ENCODE measurements around the gene RPS21.

The RPS21 gene

DNA sequence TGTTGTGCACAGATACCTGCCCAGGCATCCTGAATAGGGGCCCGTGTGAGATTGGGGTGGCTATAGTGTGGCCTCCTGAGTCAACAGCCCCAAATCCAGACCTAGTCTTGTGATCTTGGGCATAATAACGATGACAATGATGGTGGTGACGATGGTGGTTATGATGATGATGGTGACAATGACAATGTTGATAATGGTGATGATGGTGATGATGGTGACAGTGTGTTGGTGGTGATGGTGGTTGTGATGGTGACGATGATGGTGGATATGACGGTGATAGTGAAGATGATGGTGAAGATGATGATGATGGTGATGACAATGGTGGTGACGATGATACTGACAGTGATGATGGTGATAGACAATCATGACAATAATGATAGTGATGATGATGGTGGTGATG is 5.1 kb upstream of the RPS21 start:
- no peak for DNase-seq

DNA sequence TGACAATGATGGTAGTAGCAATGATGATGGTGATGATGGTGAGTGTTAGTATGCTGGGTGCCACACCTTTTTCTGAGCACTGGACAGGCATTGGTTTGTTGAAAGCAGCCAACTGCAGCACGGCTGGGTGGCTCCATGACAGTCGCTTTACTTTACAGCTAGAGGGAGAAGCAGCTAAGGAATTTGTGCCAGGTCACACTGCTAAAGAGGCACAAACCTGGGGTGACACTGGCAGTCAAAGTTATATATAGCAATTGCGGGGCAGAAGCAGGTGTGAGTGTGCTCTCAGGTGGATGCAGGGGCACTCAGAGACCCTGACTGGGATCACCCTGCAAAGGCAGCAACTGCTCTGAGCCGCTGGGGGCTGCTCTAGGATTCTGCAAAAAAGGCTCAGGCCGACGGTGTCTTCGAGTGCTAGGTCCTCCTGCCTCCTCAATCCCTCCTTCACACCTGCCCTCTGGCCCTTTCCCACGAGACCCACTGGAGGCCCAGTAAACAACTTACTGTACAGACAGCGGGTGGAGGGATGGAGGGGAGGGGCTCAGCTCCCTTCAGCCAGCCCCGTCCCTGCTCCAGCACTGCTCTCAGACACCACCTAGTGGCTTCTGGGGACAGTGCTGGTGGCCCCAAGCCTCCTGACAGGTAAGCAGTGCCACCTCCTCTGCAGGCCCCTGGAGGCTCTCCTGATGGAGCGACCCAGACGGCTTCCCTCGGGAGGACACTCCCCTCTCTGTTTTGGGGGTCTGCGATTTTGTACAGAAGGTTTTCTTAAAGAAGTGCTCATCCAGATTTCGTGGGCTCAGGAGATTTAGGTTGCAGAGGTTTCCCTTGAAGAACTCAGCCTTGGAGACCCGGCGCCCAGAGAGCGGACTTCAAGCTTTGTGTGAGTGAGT is 4.4 kb upstream of the RPS21 start:
- DNase-seq, result peak; percentile 86

DNA sequence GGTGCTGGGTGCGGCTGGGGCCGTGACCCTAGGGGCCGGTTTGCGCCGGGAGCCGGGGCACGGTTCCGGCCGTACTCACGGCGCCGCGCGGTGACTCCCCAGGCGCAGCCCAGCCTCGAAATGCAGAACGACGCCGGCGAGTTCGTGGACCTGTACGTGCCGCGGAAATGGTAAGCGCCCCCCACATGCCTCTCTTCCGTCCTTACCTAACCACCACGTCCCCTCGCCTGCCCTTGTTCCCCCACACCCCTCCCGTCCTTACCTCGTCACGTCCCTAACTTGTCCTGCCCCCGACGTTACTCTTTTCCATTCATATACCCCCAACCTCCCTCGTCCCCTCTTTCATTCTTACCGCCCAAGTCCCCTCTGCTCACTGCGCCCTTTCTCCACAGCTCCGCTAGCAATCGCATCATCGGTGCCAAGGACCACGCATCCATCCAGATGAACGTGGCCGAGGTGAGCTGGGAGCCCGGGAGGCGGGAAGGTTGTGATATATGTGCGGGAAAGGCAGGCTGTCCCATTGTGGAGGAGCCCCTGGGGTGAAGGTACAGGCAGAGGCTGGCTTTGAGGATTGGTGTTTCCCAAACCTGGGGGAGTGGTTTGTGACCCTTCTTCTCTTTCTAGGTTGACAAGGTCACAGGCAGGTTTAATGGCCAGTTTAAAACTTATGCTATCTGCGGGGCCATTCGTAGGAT is 463 bp downstream of the RPS21 start:
- peak; percentile 20 for DNase-seq

DNA sequence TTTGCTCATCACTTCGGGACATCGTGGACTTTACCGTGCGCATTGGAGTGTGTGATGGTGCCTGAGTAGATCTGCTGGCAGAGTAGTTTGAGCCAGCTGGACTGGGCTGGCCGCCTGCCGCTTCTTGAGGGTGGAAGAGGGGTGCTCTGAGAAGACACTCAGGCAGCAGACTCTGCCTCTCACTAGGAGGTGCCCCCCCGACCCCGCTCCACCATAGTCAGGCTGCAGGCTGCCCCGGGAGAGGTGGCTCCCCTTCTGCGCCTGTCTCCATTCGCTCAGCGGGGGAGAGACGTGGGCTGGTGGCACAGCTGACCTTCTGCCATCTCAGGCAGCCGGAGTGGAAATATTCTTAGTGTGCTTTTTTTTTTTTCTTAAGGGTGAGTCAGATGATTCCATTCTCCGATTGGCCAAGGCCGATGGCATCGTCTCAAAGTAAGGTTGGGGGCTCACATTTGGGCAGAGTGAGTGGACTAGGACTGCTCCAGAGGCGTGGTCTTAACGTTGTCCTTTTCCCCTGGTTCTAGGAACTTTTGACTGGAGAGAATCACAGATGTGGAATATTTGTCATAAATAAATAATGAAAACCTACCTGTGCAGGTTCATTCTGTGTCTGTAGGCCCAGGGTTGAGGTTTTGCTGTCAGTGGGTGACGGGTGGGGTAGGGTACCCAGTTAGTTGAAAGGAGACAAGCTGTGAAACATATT is 1.2 kb downstream of the RPS21 start:
- no peak for DNase-seq

DNA sequence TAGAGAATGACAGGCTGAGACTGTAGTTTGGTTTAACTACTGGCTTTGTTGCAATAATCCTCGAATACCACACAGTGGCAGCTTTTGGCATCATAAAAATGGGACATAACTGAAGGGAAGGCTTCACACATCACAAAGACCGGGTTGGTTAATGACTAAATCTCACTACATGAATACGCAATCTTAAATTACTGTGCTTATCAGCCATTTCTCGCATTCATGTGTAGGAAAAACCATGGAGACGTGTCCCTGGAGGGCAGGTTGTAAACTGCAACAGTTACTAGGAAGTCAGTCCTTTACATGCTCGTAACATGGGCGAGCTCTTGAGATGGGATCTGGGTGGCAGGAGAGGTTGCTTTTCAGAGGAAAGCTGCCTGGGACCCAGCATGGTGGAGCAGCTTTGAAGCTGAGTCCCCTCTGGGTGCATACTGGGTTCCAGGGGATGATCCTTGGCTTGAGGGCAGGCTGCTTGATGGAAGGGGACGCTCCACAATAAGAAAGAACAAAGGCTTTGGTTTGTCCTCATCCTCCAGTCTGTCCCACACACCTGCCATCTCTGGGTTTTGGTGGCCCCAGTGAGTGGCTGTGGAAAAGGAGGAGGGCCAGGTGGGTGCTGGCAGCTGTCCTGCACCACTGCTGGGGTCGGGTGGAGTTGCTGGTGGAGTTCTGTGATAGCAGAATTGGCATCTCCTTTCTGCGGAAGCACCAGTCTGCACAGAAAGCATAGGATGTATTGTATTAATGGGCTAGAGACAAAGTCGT is 2.1 kb downstream of the RPS21 start:
- DNase-seq, result no peak

DNA sequence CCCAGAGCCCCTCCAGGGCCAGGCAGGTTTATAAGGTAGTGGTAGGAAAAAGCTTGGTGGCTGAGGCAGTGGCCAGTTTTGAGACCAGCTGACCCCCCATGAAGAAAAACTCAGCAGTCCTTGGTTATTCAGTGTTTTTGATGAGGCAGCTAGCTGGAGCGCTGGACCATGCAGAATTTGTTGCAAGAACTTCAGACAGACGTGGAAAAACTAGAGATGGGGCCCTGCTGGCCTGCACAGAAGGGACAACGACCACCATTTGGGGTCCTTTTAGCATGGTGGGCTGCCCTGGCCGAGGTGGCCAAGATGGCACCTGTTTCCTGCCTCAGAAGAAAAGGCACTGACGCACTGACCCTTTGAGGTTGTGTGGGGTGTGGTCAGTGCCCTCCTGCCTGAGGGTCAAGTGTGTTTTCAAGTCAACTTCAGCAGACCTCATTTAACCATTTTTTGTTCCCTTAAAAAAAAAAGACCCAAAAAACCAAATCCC is 2.7 kb downstream of the RPS21 start:
- no peak for DNase-seq

DNA sequence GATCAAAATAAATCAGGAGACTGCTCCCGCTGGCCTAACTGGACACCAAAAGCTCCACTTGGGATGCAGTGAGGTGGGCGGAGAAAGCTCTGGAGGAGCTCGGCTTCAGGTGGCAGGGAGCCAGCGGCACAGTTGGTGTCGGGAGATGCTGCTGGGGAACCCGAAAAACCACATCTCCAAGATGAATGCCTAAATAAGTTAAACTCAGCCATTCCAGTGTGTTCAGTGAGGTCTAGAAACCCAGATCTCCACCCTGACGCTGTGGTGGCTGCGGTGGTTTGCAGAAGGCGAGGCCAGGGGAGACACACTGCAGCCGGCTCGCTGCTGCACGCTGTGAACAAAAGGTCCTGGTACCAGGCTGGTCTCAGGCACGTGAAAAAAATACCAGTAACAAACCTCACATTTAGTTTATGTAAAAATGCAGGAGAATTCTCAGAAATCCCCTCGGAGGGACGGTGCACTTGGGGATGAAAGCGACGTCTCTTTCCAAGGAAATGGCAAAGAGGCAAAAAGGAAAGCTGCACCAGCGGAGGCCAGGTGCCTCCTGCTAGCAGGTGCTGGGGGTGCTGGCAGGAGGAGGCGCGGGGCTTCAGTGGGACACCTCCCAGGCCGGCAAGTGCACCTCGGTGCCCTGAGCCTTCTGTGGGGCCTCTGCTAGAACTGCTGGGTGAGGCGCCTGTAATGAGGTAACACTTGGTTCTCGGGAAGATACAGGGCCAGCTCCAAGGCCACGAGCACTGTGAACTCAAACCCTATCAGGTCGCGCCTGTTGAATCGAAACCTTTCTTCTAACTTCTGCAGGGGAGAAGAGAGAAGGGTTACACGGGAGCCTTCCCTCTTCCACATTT is 3.6 kb downstream of the RPS21 start:
- no peak for DNase-seq

DNA sequence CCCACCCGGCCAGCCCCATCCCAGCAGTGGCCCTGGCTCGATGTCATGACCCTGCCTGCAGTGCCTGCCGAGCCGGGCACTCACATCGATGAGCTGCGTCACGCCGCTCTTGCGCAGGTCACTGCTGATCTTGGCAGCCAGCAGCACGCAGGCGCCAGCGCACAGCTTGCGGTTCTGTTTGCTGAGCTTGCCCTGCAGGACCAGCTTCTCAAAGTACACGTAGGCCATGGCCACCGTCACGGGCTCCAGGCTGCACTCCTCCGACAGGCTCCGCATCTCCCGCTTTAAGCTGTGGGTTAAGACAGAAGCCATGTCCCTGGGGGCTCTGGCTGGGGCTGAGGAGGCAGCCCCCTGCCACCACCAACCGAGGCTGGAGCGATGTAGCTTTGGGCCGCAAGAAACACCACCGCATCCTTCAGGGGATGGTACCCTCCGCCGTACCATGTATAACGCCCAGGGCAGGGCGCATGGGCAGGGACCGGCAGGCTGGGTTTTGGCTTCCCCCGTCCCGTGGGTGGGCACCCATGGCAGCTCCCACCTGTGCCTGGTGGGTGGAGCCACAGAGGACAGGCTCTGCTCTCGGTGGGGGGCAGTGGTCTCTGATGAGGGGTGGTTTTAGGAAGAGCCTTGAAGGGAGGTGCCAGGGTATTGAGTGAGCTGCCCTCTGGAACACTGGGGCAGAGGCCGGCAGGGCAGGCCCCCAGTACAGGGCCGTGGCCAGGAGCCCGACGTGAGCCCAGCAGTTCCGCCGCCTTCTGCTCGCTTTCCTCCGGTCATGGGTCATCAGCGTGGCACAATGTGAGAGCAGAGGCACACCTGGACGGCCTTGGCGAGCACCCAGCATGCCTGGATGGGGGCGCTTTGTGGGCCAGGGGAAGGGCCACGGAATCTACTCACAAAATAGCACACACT is 4.5 kb downstream of the RPS21 start:
- DNase-seq, result no peak

DNA sequence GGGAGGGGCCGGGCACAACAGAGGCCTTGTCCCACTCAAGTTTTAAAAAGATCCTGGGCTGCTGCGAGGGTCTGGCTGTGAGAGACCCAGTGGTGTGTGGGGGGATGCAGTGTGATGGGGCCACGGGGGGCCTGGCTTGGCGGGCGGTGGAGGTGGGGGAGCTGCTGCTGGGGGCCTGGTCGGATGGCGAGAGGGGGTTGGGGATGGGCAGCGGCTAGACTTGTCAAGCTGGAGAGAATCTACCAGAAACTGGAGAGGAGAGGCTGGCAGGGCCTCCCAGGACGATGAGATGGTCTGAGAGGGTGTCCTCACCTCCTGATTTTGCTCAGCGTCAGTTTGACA is 5.1 kb downstream of the RPS21 start:
- DNase-seq, result no peak

DNA sequence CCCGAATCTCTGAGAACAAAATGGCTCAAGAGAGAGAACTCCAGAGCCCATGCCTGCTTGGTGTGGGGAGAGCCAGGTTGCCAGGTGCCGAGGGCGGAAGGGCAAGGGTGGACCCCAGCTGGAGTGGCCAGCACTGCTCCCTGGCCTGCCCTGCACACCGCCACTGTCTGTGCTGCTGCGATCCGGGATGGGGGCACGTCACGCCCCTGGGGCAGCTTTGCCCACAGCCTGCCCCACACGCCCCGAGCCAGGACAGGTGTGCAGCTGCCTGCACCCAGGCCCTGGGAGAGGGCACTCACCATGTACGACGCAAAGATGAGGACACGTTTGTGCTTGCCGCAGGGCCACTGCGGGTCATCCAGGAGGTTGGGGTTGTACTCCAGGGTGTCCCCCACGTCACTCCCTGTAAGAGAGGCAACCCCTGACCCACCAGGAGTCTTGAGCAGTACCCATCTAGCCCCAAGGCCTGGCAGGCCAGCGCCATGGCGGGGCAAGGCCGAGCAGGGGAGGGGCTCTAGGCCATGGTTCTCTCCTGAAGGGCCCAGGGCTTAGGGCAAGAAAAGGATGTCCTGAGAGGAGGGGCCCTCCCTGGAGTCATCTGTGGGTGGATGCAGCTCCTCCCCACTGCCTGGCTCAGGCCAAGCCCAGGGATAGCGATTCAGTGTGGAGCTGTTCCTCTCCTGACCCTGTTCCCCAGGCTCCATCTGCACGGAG is 5.9 kb downstream of the RPS21 start:
- no peak for DNase-seq

DNA sequence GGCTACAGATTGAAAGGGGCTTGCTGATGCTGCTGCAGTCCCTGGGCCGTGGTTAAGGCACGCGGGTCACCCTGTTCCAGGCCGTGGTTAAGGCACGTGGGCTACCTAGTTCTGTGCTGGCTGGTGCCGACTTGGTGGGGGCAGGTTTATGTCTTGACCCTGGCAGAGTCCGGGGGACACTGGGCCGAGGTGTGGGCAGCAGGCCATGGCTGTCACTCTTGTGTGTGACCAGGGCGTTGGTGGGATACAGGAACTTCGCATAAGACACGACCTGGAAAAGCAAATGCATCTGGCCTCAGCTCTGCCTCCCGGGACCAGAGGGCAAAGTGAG is 6.4 kb downstream of the RPS21 start:
- DNase-seq, result no peak

DNA sequence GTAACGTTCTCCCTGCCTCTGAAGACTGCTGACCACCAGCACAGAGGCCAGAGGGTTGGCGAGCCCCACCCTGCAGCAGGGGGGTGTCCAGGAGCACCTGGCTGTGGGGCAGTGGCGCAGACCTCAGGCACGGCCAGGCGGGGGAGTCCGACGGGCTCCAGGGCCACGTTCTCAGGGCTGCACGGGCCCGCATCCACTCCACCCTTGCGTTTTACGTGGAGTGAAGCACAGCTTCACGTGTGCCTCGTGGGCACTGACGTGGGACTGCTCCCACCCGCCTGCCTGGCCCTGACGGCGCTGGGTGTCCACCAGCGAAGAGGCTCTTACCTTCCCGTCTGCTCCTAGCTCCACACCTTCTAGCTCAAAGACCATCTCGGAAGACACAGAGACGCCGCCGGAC is 6.9 kb downstream of the RPS21 start:
- DNase-seq, result no peak

DNA sequence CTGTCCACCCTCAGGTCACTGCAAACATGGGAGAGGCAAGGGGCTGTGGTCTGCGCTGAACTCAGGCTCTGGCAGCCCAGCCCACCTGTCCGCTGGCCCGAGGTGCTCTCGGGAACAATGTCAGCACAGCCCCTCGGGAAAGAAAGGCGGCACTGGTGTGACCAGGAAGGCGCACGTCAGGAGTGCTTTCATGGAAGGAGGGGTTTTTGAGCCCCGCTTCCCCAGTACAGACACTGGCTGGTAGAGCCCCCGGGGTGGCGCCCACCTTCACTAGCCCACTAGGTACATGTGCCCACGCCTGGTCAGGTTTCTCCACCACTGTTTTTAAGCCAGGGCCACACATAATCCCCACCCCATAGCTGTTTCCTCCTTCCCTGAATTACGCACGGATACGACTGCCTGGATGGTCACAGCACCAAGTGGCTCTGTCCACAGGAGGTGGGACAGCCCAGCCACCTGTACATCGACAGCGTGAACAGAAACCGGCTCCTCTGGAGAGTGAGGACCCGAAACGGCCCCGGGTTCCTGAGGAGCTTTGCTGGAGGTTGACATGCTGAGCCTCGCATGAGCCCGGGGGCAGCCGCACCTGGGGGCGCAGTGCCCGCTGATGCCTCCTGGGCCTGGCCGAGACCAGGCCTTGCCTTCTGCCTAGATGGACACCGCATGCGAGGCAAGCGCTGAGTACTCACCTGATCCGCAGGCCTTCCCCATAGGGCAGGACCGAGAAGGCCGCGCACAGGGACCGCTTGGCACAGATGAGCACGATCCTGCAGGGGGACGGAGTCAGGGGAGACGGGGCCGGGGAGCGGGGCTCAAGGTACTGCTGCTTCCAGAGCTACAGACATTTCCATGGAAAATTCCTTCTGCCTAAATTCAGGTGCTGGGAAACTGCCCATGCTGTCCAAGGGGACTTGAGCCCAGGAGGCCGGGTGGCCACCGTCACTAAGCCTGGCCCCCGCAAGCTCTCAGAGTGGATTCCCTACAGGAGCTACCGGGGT is 7.6 kb downstream of the RPS21 start:
- no peak for DNase-seq

DNA sequence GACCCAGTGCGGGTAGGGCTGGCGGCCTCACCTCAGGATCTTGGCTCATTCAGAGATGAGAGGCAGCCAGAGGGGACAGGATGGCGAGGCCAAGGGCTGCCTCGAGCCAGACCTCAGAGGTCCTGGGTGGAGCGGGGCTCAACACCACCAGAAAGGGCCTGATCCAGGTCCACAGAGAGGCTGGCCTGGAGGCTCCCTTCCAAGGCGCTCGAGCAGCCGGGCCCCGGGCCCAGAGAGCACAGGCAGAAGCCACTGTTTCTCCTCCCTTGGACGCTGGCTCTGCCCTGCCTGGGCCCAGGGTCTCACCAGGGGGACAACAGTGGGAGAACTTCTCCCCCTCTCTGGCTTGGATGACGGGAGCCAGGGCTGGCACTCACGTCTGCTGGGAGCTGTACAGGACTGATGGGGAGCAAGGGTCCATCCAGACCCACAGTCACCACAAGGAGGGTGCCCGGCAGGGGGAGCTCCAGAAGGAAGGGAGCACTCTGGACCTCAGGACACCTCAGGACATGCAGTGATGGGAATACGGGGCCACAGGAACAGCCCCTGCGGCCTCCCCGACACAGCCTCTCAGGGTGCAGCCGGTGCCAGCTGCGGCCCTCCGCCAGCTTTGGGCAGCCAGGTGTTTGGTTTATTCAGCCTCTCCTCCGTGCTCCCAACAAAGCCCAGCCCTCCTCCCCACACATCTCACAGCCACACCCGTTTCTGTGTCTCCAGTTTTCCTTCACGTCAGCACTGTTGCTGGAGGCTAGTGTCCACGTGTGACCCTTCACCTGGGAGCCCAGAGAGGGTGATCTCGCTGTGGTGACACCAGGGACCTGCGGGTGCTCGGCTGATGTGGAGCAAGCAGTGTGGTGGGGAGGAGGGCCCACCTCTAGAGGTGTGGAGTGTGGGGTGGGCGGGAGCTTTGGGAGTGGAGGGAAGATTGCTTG is 8.7 kb downstream of the RPS21 start:
- DNase-seq, result no peak

DNA sequence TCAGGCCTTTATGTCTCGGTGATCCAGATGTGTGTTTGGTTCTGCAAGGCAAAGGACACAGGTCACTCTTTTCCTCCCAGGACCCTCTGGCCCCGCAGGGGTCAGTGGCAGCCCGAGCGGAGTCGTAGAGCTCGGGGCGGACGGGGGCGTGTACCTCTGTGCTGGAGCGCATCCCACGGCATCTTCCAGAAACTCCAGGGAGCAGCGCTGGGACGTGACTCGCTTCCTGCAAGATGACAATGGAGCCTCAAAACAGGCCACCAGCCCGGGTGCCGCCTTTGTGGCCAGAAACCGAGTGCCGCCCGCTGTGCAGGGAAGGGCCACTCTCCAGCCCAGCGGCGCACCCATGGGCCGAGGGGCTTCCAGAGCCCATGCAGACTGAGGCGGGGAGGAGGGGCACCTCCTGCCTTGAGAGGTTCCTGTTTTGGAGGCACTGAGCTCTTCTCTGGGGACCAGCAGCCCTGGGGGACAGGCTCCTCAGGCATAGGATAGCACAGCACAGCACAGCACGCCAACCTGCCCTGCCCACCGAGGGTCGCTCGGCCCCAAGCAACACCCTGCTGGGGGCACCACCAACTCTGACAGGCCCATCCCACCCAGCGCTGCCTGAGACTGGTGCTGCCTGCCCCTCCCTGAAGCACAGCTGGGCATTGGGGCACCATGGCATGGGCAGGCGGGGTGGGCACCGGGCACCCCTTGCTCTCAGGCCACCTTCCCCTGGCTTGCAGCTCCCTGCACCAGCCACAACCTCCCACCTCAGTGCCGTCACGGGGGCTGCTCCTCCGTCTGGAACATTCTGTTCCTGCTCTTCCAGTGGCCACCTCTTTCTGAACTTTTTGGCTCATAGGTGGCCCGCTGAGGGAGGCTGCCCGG is 9.7 kb downstream of the RPS21 start:
- DNase-seq, result no peak

DNA sequence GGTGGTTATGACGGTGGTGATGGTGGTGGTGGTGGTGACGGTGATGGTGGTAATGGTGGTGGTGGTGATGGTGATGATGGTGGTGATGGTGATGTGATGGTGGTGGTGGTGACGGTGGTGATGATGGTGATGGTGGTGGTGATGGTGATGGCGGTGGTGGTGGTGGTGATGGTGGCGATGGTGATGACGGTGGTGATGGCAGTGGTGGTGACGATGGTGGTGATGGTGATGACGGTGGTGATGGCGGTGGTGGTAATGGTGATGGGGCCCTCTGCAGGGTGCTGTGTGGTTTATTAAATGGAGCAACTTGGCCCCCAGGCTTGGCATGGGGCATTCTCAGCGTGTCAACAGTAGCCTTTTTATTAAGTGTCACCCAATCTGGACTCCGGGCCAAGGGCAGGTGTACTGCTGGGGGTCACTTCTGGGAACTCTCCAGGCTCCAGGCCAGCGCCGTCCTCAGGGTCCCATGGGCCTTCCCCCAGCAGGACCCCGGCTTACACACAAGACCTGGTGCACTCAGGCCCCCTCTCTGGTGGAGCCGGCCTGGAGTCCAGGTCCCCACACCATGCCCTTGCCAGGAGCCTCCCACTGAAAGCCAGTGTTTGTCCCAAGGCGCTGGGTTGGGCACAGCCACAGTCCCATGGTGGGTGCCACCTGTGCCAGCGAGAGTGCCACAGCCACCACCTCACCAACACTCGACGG is 11.4 kb downstream of the RPS21 start:
- no peak for DNase-seq
